HG03175 (cell line): ENCODE data around the gene GNAS.

Experiments
- ATAC-seq: cut with Tn5 transposase; IDR thresholded peaks from one replicate; pipeline ENCODE4 v1.9.1; 2021; ENCODE audit warnings: mild to moderate bottlenecking, moderate library complexity; ENCODE audit not compliant: unreplicated experiment

The GNAS gene

DNA sequence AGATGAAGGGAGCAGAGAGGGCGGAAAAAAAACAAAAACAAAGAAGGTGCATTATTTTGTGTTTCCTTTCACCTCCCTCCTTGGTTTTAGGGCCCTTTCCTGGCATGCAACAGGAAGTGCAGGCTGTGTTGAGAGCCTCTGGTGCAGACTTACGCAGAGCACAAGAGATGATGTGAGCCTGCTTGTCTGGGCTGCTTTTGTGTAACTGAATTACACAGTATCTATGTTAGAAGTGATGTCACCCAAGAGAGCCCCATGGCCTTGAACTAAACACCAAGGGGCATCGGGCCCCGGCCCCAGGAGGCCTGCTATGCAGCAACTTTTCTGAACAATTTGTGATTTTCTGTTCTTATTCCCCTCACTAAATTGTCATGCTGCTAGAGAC is 25.5 kb downstream of the GNAS start:
- no peak for ATAC-seq

DNA sequence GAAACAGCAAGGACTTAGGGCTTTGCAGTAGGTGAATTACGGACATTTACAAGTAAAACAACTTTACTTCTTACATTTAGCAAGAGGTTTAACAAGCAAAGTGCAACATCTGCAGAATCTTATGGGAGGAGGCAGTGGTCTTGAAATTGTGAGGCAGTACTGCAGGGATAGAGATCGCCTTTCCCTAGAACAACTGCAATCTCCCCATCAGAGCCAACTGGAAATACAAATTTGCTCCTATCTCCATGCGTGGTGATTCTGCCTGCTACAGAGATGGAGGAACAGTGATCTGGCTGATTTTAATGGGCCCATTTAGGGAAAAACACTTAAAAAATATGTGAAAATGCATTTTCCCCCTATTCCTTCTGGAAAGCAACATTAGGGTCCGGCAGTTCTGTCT is 25.9 kb downstream of the GNAS start:
- ATAC-seq, result no peak

DNA sequence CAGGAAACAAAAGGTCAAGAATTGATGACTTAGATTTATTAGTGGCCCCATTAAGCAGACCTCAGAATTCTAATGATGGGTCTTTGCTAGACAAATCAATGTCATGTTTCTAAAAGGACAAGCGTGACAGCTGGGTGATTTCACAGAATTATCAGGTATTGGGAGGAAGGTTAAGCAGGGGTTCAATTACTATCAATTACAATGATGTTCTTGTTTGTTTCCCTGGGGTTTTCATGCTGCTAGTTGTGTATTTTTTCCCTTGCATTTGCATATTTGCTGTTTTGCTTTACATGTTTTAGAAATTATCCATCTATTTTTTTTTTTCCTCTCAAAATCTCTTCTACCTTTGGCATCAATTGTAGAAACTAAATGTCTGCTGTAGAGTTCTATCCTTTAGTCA is 27.9 kb downstream of the GNAS start:
- no peak for ATAC-seq

DNA sequence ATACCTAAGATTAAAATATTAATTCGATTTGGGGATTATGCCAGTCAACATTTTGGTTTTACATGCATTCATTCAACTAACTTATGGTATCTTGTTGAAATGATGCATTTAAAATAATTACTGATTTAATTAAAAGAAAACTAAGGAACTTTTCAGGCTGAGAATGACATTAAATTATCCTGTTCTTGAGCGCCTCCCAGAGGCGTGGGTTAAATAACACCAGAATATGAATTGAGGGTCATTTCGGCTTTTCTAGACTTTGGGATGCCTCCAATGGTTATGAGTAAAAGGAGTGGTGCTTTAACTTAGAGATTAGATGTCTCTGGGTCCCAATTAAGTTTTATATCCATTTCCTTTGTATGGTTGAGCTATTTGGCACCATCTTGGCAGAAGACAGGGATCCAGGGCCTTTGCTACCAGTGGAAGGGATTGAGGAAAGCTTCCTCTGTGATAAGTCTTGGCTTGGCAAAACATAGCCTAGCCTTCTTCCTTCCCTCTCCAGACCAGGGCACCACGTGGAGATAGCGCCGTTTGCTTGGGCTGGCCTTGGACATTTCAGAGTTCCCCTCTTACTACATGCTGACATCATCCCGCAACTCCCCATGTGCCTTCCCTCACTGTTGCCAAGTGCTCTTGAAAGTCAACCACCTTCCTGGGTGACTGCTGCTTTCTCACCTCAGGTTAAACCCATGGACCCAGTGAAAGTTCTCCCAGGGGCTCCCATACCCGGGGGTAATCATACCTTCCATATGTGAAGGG is 28.7 kb downstream of the GNAS start:
- no peak for ATAC-seq

DNA sequence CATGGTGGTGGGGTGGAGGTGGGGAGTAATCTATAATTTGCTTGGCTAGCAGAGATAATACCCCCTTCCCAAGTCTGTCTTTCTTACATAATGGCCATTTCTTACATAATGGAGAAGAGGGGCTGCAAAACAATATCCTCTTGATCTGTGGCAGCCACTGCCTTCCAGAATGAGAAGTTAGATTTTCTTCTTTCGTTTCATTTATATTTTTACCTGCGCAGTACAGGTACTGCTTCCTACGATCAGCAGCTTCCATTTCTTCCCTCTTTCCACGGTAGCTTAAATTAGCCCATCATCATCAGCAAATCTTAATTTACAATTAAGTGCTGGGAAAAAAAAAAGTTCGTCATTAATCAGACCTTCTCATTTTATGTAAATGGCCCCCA is 30.2 kb downstream of the GNAS start:
- no peak for ATAC-seq

DNA sequence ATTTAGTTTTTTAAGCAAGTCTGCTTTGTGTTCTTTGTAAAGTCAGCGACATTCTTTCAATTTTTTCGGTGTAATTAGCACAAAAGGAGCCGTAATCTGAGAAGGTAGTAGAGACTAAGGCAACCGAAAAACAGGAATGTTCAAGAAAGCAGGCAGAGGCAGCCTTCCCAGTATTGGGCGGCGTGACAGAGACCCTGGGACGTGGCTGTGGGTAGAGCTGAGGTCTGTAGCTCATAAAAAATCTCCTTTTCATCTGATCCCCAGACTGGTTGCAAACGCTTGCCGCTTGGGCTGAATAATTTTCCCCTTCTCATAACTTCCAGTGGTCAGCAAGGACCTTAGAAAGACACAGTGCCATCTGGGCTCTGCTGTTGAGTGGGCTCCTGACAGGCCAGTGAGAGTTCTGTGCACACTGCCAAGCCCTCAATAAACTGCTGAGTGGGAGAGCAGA is 30.8 kb downstream of the GNAS start:
- no peak for ATAC-seq

DNA sequence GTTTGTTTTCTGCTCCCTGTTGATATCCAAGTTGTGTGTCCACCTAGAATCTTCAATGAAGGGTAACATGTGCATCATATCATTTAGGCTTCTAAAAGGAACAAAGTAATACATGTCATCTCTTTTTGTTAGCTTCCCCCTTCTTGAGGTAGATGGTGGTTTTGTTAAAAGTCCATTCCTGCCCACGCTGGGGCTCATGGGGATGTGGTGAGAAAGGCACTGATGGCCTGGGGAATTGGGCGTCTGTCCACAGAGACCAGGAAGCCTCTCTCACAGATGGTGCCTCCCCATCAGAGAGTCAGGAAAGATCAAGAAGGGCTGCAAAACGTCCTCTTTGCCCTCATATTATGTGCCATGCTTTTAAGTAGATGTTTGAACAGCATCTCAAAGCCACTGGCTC is 32.5 kb downstream of the GNAS start:
- ATAC-seq, result no peak

DNA sequence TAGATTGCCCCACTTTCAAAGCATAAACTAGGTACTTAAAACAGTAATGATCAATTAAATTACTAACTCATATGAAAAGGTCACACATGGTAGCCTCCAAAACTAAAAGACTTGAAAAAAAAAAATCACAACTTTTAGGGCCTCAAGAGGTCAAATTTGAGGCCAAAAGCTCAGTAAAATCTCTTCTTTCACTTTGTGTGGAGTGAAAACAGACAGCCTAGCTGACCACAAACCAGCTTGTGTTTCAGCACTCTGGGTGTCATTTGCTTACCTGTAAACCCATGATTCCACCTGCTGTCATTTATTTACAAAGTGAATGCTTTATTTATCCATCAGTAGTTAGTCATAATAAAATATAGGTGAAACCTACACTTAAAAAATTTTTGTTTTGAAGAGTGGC is 34.0 kb downstream of the GNAS start:
- ATAC-seq, result peak; percentile 20

DNA sequence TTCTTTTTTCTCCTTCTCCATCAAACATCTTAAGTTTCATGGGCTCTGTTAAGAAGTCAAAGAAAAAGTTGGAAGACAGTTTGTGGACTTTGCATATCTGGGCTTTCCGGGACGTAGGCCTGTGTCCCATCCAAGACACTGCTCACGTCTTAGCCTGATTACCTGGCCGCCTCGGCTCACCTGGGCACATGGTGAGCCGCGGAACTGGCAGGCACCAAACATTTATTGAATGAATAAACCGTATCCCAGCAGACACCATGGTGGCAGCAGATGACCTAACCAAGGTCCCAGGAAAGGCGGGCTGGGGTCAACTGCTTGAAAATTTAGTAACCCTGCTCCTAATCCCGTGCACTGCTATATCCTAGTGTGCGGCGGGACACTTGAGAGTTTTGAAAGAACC is 35.6 kb downstream of the GNAS start:
- no peak for ATAC-seq

DNA sequence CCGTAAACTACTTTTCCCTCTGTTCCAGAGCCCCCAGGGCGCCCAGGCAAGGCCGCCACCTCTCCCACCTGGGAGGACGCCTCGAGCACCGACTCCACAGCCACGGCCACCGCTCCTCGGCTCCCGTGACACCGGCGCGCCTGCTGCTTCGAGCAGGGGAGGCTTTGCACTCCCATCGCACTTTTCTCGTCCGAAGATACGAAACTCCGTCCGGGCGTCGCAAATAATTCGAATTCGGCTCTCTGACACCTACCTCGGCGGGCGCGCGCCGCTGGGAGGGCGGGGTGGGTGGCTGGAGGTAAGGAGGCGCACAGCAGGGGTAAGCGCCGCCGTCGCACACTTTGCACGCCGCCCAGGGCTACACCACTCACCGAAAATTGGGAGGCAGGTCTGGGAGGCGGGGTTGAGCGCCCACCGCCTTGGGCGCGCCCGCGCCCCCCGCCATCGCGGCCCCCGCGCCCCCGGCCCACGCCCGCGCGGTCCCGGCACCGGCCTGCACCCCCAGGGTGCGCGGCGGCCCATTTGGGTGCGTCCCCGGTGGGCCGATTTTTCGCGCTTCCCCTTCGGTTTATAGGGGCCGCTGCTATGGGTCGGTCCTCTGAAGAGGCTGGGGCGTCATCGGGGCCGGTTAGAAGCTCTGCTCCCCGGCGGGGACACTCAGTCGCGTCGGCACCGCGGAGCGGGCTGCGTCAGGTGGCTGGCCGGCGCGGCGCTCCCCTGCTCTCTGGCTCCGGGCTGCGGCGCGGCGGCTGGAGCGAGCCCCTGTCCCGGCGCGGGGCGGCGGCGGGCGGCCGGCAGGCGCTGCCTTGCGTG is 36.2 kb downstream of the GNAS start:
- peak; percentile 39 for ATAC-seq

DNA sequence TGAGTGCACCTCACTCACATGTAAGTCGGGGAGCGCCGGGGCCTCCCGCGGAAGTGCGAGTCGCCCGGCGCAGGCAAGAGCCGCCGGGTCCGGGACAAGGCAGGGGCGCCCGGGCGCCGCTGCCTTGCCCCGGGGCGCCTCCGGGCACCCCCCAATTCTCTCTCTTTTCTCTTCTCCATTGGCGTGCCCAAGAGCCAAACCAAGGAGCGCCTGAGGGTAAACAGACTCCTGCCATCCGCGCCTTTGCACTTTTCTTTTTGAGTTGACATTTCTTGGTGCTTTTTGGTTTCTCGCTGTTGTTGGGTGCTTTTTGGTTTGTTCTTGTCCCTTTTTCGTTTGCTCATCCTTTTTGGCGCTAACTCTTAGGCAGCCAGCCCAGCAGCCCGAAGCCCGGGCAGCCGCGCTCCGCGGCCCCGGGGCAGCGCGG is 36.8 kb downstream of the GNAS start:
- no peak for ATAC-seq

DNA sequence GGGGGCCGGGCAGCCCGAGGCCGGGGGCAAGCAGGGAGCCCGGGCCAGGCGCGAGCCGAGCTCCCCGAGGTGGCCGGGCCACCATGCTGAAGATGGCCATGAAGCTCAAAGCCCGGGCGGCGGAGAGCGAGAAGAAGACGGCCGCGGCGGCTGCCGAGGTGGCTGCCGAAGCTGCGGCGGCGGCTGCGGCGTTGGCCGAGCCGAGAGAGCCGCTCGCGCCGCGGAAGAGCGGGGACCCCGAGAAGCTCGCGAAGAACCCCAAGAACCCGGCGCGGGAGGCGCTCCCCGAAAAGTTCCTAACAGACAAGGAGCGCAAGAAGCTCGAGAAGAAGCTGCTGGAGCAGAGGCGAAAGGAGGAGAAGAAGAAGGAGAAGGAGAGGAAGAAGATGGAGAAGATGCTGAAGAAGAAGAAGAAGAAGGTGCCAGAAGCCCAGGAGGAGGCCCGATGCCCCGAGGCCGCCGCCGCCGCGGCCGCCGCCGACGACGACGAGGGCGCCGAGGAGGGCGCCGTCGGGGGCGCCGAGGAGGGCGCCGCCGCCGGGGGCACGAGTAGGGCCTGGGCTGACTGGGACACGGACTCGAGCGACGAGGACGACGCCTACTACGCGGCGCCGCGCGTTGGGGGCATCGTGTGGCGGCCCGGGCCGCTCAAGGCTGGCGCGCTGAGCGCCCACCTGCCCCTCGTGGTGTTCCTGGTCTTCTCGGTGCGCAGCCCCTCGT is 37.4 kb downstream of the GNAS start:
- no peak for ATAC-seq

DNA sequence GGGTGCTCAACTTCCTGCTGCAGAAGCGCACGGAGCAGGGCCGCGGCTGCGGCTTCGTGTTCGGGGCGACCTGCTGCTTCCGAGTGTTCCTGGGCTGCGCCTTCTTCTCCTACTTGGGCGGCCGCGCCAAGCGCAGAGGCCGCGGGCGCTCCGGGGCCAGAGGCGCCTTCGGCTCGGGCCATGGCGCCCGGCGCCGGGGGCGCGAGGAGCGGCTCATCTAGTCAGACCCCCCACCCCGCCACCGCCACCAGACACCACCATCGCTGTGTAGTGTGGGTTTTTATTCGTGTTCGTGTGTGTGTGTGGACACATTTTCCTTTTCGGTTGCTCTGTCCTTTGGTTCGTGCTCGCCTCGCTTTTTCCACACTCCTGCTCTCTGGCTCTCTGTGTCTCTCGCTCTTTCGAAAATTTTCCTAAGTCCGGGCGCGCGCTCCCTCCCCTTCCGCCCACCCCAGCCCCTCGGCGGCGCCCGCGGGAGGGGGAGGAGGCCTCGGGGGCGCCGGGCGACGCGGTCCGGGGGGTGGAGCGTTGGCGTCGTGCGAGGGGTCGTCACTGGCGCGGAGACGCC is 38.1 kb downstream of the GNAS start:
- no peak for ATAC-seq

DNA sequence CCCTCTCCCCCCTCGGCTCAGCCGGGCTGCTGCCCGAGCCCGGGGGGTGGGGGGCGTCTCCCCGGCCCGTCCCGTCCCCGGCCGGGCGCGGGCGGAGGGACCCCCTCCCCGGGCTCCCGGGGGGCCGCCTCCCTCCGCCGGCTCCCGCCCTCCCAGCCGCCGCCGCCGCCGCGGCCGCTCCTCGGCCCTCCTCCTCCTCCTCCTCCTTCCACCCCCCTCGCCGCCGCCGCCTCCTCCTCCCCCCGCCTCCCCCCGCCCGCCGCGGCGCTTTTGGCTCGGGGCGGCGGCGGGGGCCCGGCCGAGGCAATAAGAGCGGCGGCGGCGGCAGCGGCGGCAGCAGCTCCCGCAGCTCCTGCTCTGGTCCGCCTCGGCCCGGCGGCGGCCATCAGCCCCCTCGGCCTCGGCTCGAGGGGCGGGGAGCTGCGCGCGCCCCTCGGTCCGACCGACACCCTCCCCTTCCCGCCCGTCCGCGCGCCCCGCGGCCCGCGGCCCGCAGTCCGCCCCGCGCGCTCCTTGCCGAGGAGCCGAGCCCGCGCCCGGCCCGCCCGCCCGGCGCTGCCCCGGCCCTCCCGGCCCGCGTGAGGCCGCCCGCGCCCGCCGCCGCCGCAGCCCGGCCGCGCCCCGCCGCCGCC is 38.7 kb downstream of the GNAS start:
- ATAC-seq, result no peak

DNA sequence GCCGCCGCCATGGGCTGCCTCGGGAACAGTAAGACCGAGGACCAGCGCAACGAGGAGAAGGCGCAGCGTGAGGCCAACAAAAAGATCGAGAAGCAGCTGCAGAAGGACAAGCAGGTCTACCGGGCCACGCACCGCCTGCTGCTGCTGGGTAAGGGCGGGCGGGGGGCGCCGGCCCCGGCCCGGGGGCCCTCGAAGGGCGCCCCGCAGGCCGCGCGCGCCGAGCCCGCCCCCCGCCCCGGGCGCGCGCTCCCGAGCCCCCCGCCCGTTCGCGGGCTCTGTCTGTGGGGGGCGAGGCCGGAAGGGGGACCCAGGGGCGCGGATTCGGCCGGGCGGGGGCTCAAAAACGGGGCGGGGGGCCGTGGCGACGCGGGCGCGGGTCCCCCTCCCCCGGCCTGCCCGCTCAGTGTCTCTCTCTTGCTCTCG is 39.2 kb downstream of the GNAS start:
- ATAC-seq, result no peak

DNA sequence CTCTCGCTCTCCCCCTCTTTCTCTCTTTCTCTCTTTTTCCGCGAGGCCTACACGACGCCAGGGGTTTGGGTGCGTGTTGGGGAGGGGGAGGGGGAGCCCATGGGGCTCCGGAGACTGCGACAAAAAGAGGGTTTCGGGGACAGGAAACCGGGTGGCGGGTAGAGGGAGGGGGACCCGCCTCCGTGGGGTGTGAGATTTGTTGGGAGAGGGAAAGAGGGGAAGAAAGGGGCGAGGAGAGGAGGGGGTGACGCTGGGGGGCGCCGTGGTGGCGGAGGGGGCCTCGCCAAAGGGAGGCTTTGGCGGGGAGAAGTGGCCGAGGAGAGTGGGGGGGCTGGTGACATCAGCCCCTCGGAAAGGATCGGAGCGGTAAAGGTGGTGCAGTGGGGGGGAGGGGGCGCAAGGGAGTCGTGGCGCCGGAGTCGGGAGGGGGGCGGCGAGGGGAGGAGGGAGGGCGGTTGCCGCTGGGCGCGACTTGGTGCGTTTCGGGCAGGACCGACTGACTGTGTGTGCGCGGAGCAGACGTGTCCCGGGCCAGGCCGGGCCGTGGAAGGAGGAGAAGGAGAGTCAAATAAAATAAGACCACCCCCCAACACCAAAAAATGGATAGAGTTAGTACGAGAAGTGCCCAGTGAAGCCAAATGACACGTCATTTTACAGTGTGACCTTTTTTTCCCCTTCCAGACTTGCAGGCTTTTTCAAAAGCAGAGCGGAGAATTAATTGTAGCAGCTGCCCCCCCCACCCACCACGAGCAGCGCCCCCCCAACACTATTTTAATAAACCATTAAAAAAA is 39.8 kb downstream of the GNAS start:
- no peak for ATAC-seq

DNA sequence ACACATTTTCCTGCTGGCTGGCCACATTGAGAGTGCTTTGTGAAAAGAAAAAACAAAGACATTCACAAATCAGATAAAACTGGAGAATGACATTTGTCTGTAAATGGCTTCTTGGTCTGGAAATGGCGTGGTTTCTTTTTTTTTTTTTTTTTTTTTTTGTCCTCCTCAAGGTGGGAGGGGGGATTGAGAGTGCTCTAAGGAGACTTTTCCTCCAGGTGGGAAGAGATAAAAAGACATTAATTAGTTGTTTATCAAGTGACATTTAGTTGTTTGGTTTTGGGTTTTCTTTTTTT is 40.4 kb downstream of the GNAS start:
- no peak for ATAC-seq

DNA sequence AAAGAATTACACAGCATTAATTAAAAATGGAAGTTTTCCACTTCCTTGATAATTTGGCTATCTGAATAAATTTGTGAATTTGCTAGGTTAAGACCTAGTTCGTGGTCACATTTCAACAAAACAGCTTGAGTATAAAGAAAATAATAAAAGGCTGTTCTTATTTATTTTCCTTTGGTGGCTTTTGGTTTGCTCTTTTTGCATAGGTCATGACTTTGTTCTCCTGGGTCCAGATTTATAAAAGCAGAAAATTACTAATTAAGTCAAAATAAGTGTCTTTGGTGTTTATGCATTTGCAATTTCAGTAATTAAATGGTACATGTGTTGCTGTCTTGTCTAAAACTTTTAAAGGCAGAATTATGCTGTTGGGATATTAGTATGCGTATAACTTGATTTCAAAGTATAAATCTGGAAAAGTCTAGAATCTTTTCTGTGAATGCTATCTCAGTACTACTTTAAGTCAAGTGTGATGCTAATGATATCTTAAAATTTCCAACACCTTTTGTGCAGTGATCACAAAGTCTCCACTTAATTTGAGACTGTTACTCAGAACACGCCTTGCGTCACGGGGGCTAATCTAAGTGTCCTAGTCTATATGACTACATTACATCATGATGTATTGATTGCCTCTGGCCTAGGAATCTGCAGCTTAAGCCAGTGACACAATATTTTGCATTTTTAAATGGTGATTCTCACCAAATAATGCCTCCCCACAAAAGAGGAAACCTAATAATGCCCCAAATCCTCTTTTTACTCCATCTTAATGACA is 41.0 kb downstream of the GNAS start:
- ATAC-seq, result no peak

DNA sequence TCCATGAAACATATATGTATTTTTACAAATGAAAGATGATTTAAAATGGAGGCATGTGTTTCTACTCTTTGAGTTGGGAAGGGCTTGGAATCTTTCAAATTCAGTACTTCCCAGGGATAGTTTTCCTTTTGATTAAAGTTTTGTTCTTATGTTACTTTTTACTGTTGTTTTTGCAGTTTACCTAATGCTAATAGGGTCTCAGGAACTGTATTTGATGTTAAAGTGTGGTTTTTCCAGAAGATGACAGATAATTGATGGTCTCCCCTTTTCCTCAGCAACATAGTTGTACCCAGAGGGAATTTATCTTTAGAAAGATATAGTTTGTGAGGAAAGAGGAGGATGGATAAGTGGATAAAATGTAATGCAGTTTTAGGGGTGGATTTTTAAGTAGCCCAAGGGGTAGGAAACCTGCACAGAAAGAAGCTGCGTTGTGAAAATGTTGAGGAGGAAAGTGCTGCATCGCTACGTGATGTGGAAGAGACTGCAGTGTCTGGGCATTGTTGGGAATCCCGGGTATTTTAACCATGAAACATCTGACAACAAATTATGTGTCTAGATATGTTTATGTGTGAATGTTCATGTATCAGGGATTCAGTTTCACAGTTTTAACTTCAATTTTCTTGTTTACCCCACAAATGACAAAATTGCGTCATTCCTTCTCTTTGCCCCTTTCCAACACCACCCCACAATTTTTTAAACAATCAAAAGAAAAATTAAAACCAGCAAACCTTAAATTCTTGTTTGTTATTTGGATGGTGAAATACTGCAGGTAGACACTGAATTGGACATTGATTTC is 42.3 kb downstream of the GNAS start:
- ATAC-seq, result no peak
